HL-60/S4 (cell line): ENCODE data around the gene MPC2.
"Not testable (repeated sequence)": the region's sequence is repeated elsewhere in the genome, so short reads cannot be mapped to it uniquely, and the experiment has no call there.

Source experiments
- in situ Hi-C: fragments of 300-500 bp; cut with MboI; formaldehyde crosslinking; loops from 2 replicates; pipeline ENCODE4 v1.14.3; 2022; ENCODE audit warnings: low sequenced_read_pairs

The MPC2 gene

GRCh38 chr1:167935216-167936067, 1.4 kb downstream of the MPC2 start:
- in situ Hi-C loops: no loop called here

GRCh38 chr1:167934426-167935215, 2.3 kb downstream of the MPC2 start:
- in situ Hi-C loops: no loop called here

GRCh38 chr1:167933788-167934187, 3.1 kb downstream of the MPC2 start:
- in situ Hi-C loops: no loop called here

- in situ Hi-C loops: no loop called here
Observed at GRCh38 chr1:167929725-167930124, 7.1 kb downstream of the MPC2 start.

- in situ Hi-C loops: not testable (repeated sequence)
Observed at GRCh38 chr1:167928919-167929318, 8.0 kb downstream of the MPC2 start.

GRCh38 chr1:167928457-167928852, 8.4 kb downstream of the MPC2 start:
- in situ Hi-C loops: no loop called here

GRCh38 chr1:167927046-167927754, 9.7 kb downstream of the MPC2 start:
- in situ Hi-C loops: no loop called here

- in situ Hi-C loops: no loop called here
Observed at GRCh38 chr1:167926486-167926997, 10.3 kb downstream of the MPC2 start.

- in situ Hi-C loops: no loop called here
Observed at GRCh38 chr1:167924543-167925231, 12.2 kb downstream of the MPC2 start.

- in situ Hi-C loops: no loop called here
Observed at GRCh38 chr1:167924102-167924501, 12.8 kb downstream of the MPC2 start.

GRCh38 chr1:167923324-167924056, 13.4 kb downstream of the MPC2 start:
- in situ Hi-C loops: no loop called here

- in situ Hi-C loops: no loop called here
Observed at GRCh38 chr1:167922611-167923074, 14.2 kb downstream of the MPC2 start.

GRCh38 chr1:167922023-167922422, 14.8 kb downstream of the MPC2 start:
- in situ Hi-C loops: no loop called here

GRCh38 chr1:167916766-167917511, 19.9 kb downstream of the MPC2 start:
- in situ Hi-C loops: no loop called here

GRCh38 chr1:167915569-167915968, 21.3 kb downstream of the MPC2 start:
- in situ Hi-C loops: no loop called here

- in situ Hi-C loops: no loop called here
Observed at GRCh38 chr1:167913895-167914496, 22.9 kb downstream of the MPC2 start, which contains the start of gene ADCY10. ADCY10 (minus strand) TSS chr1:167914134; CDS start chr1:167905140, 8,994 bp downstream.

GRCh38 chr1:167912294-167912693, 24.6 kb downstream of the MPC2 start:
- in situ Hi-C loops: no loop called here

- in situ Hi-C loops: no loop called here
Observed at GRCh38 chr1:167911413-167911812, 25.5 kb downstream of the MPC2 start.

- in situ Hi-C loops: no loop called here
Observed at GRCh38 chr1:167910530-167910929, 26.3 kb downstream of the MPC2 start.
